Activated T-cell treated with anti-CD3 and anti-CD28 coated beads, Interleukin-2, amount 50 U/mL, for 1 hour (primary cell): Measurements from ENCODE around the gene ADK.
"Not testable (repeated sequence)": the region's sequence is repeated elsewhere in the genome, so short reads cannot be mapped to it uniquely, and the experiment has no call there.

Experiments used
- DNase-seq: peaks from one replicate; pipeline ENCODE4 v3.0.0-alpha.2; 2020

ADK gene

GRCh38 chr10:74150990-74151878 is at the start of gene ADK:
Gene ADK, plus strand, starts transcription at chr10:74151221. Its CDS starts 58 bp downstream, at chr10:74151279.
- DNase-seq: peak; percentile 100

- DNase-seq: no peak
Observed at GRCh38 chr10:74103560-74104258, 47.3 kb upstream of the ADK start.

GRCh38 chr10:74104480-74104879 is 46.5 kb upstream of the ADK start:
- no peak for DNase-seq

- DNase-seq: no peak
Observed at GRCh38 chr10:74104996-74105395, 46.0 kb upstream of the ADK start.

- DNase-seq: no peak
Observed at GRCh38 chr10:74107391-74107790, 43.6 kb upstream of the ADK start.

- no peak for DNase-seq
Observed at GRCh38 chr10:74109452-74109851, 41.6 kb upstream of the ADK start.

- no peak for DNase-seq
Observed at GRCh38 chr10:74110120-74110519, 40.9 kb upstream of the ADK start.

GRCh38 chr10:74111799-74112198 is 39.2 kb upstream of the ADK start:
- no peak for DNase-seq

GRCh38 chr10:74113546-74113945 is 37.5 kb upstream of the ADK start:
- no peak for DNase-seq

- DNase-seq: no peak
Observed at GRCh38 chr10:74114041-74114448, 37.0 kb upstream of the ADK start.

GRCh38 chr10:74117738-74118137 is 33.3 kb upstream of the ADK start:
- no peak for DNase-seq

GRCh38 chr10:74118804-74119203 is 32.2 kb upstream of the ADK start:
- no peak for DNase-seq

- DNase-seq: no peak
Observed at GRCh38 chr10:74120911-74121310, 30.1 kb upstream of the ADK start.

GRCh38 chr10:74121368-74121767 is 29.7 kb upstream of the ADK start:
- no peak for DNase-seq

GRCh38 chr10:74122060-74122459 is 29.0 kb upstream of the ADK start:
- no peak for DNase-seq

GRCh38 chr10:74123081-74123480 is 27.9 kb upstream of the ADK start:
- DNase-seq: no peak

- no peak for DNase-seq
Observed at GRCh38 chr10:74133923-74134820, 16.8 kb upstream of the ADK start.

- DNase-seq: no peak
Observed at GRCh38 chr10:74135452-74135851, 15.6 kb upstream of the ADK start.

GRCh38 chr10:74137992-74138391 is 13.0 kb upstream of the ADK start:
- DNase-seq: no peak

GRCh38 chr10:74138596-74138995 is 12.4 kb upstream of the ADK start:
- DNase-seq: not testable (repeated sequence)

- DNase-seq: no peak
Observed at GRCh38 chr10:74139981-74140380, 11.0 kb upstream of the ADK start.

GRCh38 chr10:74140553-74140952 is 10.5 kb upstream of the ADK start:
- DNase-seq: no peak

GRCh38 chr10:74145133-74145532 is 5.9 kb upstream of the ADK start:
- no peak for DNase-seq
